Smooth muscle cell (in vitro differentiated cells): ENCODE data around the gene CROCC. TPM values are rescaled to one million over a fixed set of nuclear protein-coding genes. Genes with fewer than 3 reads are reported as not detected.
"Not testable (repeated sequence)": the region's sequence is repeated elsewhere in the genome, so short reads cannot be mapped to it uniquely, and the experiment has no call there.

Source experiments
- DNase-seq: peaks from one replicate; lab custom pipeline; 2025; ENCODE audit not compliant: unreplicated experiment; lab: John Stamatoyannopoulos, UW
- H2AFZ ChIP-seq: fragments of 200-600 bp; sonication (generic); 2 replicates; pipeline ENCODE4 v1.6.0; 2016; ENCODE audit warnings: antibody characterized with exemption, low read depth, mild to moderate bottlenecking
- H3F3A ChIP-seq: fragments of 200-600 bp; sonication (generic); 2 replicates; pipeline ENCODE4 v1.6.0; 2017; ENCODE audit warnings: antibody characterized with exemption, low read depth
- H3K27ac ChIP-seq: fragments of 200-600 bp; sonication (generic); 2 replicates; pipeline ENCODE4 v1.5.1; 2016; ENCODE audit warnings: low read depth, mild to moderate bottlenecking
- H3K27me3 ChIP-seq: fragments of 200-600 bp; sonication (generic); 2 replicates; pipeline ENCODE4 v1.6.1; 2016; ENCODE audit warnings: low read depth, mild to moderate bottlenecking
- H3K36me3 ChIP-seq: fragments of 200-600 bp; sonication (generic); 2 replicates; pipeline ENCODE4 v1.5.1; 2016; ENCODE audit warnings: low read depth
- H3K4me1 ChIP-seq: fragments of 200-600 bp; sonication (generic); 2 replicates; pipeline ENCODE4 v1.5.1; 2016; ENCODE audit warnings: low read depth
- H3K4me2 ChIP-seq: fragments of 200-600 bp; sonication (generic); 2 replicates; pipeline ENCODE4 v1.6.0; 2016; ENCODE audit warnings: mild to moderate bottlenecking
- H3K4me3 ChIP-seq: fragments of 200-600 bp; sonication (generic); 2 replicates; pipeline ENCODE4 v1.5.1; 2016; ENCODE audit warnings: mild to moderate bottlenecking
- H3K79me2 ChIP-seq: fragments of 200-600 bp; sonication (generic); 2 replicates; pipeline ENCODE4 v1.6.0; 2016; ENCODE audit warnings: low read depth, mild to moderate bottlenecking
- H3K9ac ChIP-seq: fragments of 200-600 bp; sonication (generic); 2 replicates; pipeline ENCODE4 v1.6.0; 2016; ENCODE audit warnings: low read depth
- H3K9me3 ChIP-seq: fragments of 200-600 bp; sonication (generic); replicated peaks from 2 replicates; pipeline ENCODE4 v1.5.1; 2016; ENCODE audit warnings: low read depth
- H4K20me1 ChIP-seq: fragments of 200-600 bp; sonication (generic); 2 replicates; pipeline ENCODE4 v1.6.0; 2016; ENCODE audit warnings: low read depth
- CTCF ChIP-seq: fragments of 200-600 bp; sonication (generic); IDR thresholded peaks from 2 replicates; pipeline ENCODE4 v1.5.1; 2017; ENCODE audit warnings: borderline replicate concordance, mild to moderate bottlenecking, antibody characterized with exemption; ENCODE audit not compliant: insufficient read depth, poor library complexity, severe bottlenecking
- WGBS: methylation state at CpG from one replicate; pipeline ENCODE4 v1.1.7; 2016; ENCODE audit warnings: low lambda C conversion rate; 5-methylcytosine and 5-hydroxymethylcytosine counted together
- polyA plus RNA-seq: library from polyadenylated mRNA; unstranded; fragments of >200 nt; fragmentation: Nextera tagmentation; extraction: Ambion mirVana; gene quantifications from 2 replicates; pipeline ENCODE4 v1.2.1, GENCODE V29; 2016
- total RNA-seq: library from RNA; depleted of rRNA; stranded (reverse); fragments of >200 nt; gene quantifications from 2 replicates; pipeline ENCODE4 v1.2.3, GENCODE V29; 2014

The CROCC gene
- total and polyA plus RNA-seq, 2 experiments from 2014 or later, result 19.7 to 24.0 TPM

- Histone ChIP-seq H3K27me3 (no peaks in the 10 kb centered on the region), H3K4me3 (no peak overlapping the region), H4K20me1 (peaks cover 13% of the 10 kb centered on the region), H3K36me3 (no peaks in the 10 kb centered on the region), H2AFZ (no peak overlapping the region), H3K4me1 (peaks cover 5% of the 10 kb centered on the region), H3K4me2 (no peak overlapping the region), H3F3A (peaks cover 3% of the 10 kb centered on the region), H3K79me2 (no peaks in the 10 kb centered on the region), H3K9ac (no peak overlapping the region), H3K9me3 (no peaks in the 10 kb centered on the region), H3K27ac (no peak overlapping the region)
- TF ChIP-seq CTCF, result no peak
- DNase-seq, result no peak
- WGBS, result 95% methylated on average over 3 of the region's 3 CpGs
These were observed 3.4 kb upstream of the CROCC start for GRCh38 chr1:16918371-16918770.

GRCh38 chr1:16918936-16919665 lies 2.6 kb upstream of the CROCC start:
- not testable (repeated sequence) for DNase-seq, H3K4me1 ChIP-seq, H3K79me2 ChIP-seq, H3K36me3 ChIP-seq, H3K9me3 ChIP-seq, H3K9ac ChIP-seq, H3K4me2 ChIP-seq, H3F3A ChIP-seq, H3K27ac ChIP-seq, H2AFZ ChIP-seq, H3K27me3 ChIP-seq, H3K4me3 ChIP-seq
- 90% methylated on average over 15 of the region's 15 CpGs for WGBS
- H4K20me1 ChIP-seq, result peaks cover 13% of the 10 kb centered on the region

GRCh38 chr1:16920951-16921350 lies 780 bp upstream of the CROCC start:
- Histone ChIP-seq H3K4me3 (no peak overlapping the region), H3K9ac (no peak overlapping the region), H4K20me1 (peaks cover 13% of the 10 kb centered on the region), H3K9me3 (no peaks in the 10 kb centered on the region), H2AFZ (no peak overlapping the region), H3K36me3 (no peaks in the 10 kb centered on the region), H3K79me2 (no peaks in the 10 kb centered on the region), H3F3A (no peaks in the 10 kb centered on the region), H3K27ac (no peak overlapping the region), H3K4me1 (peaks cover under 1% of the 10 kb centered on the region), H3K27me3 (no peaks in the 10 kb centered on the region), H3K4me2 (no peak overlapping the region)
- DNase-seq, result no peak
- WGBS, result 90% methylated on average over 10 of the region's 10 CpGs
- no peak for TF ChIP-seq CTCF

- H3K27ac ChIP-seq, result no peak overlapping the region
- H4K20me1 ChIP-seq, result peaks cover 13% of the 10 kb centered on the region
- no peaks in the 10 kb centered on the region for H3K36me3 ChIP-seq
- no peaks in the 10 kb centered on the region for H3K9me3 ChIP-seq
- no peak for DNase-seq
- peaks cover 6% of the 10 kb centered on the region for H3K4me1 ChIP-seq
- H3K4me2 ChIP-seq, result no peak overlapping the region
- 95% methylated on average over 10 of the region's 10 CpGs for WGBS
- no peaks in the 10 kb centered on the region for H3K79me2 ChIP-seq
- H3K9ac ChIP-seq, result no peak overlapping the region
- no peaks in the 10 kb centered on the region for H3K27me3 ChIP-seq
- H3K4me3 ChIP-seq, result no peak overlapping the region
- H2AFZ ChIP-seq, result no peak overlapping the region
- no peak for TF ChIP-seq CTCF
- no peaks in the 10 kb centered on the region for H3F3A ChIP-seq
These were observed 735 bp downstream of the CROCC start for GRCh38 chr1:16922466-16922865.
